22Rv1 (cell line): ENCODE data around the gene STK38L.

Experiments used
- H3K27ac ChIP-seq: fragments of 450-650 bp; 2 replicates; pipeline ENCODE4 v1.5.1; 2017
- CTCF ChIP-seq: fragments of 450-650 bp; IDR thresholded peaks from 2 replicates; pipeline ENCODE4 v1.5.1; 2017; ENCODE audit warnings: mild to moderate bottlenecking
- ZFX ChIP-seq: fragments of 450-650 bp; IDR thresholded peaks from 2 replicates; pipeline ENCODE4 v1.6.1; 2017; ENCODE audit warnings: antibody characterized with exemption, borderline replicate concordance

Gene STK38L

DNA sequence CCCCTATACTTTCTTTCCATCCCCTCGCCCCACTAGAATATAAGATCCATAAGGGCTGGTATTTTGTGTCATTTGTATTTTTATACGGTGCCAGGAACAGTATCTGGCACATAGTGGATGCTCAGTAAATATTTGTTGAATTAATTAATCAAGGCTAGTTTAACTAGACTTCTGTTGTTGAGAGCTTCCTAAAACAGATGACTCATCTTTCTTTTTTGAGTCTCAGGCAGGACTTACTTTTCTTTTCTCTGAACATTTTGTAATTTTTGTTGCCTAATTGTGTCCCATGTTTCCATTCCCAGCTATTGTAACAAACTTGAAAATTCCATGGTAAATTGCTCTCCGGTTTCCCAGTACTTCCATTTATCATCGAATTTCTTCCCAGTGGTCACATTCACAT, 16.7 kb downstream of the STK38L start:
- no peak for TF ChIP-seq CTCF
- TF ChIP-seq ZFX = no peak
- H3K27ac ChIP-seq = peak overlapping the region; percentile 46

GRCh38 chr12:27261866-27262265, 17.8 kb downstream of the STK38L start:
- no peak overlapping the region for H3K27ac ChIP-seq
- no peak for TF ChIP-seq ZFX
- no peak for TF ChIP-seq CTCF

DNA sequence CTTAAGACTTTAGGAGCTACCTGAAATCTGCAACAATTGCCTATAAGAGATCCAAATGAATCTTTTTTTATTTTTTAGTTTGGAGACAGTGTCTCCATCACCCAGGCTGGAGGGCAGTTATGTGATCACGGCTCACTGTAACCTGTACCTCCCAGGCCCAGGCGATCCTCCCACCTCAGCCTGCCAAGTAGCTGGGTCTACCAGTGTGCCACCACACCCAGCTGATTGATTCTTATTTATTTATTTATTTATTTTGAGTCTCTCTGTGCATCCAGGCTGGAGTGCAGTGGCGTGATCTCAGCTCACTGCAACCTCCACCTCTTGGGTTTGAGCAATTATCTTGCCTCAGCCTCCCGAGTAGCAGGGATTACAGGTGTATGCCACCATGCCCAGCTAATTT, 26.1 kb downstream of the STK38L start:
- H3K27ac ChIP-seq = no peak overlapping the region
- no peak for TF ChIP-seq CTCF
- no peak for TF ChIP-seq ZFX

- no peak for TF ChIP-seq ZFX
- no peak for TF ChIP-seq CTCF
- H3K27ac ChIP-seq = peak overlapping the region; percentile 77
Measured at GRCh38 chr12:27271206-27271605, 27.1 kb downstream of the STK38L start.

DNA sequence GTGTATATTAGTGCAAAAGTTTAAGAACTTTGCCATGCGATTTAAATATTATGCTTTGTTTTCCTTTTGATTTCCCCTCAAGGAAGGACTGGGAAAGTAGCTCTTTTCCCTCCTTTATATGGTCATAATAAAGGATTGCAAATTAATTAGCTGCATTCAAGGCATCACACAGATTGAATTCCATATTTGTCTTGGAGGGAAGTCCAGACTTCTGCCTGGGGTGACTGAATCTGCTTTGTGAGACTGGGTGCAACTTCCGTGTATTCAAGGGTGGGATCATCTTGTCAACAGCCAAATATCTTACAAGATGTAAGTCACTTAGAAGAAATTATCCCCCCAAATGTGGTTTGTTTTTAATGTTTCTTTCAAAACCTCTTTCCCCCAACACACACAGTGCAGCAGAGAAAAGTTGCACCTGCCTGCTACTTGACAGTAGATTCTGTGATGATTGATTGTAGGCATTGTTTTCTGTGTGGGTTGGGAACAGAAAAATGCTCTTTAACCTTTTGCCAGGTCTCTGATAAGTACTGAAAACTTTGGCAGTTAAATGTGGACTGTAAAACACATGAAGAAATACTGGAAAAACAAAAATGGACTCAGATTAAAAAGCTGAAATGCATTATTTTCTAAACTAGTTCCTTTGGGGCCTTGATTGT, 28.4 kb downstream of the STK38L start:
- H3K27ac ChIP-seq = peak overlapping the region; percentile 77

GRCh38 chr12:27273114-27273513, 29.0 kb downstream of the STK38L start:
- H3K27ac ChIP-seq = peak overlapping the region; percentile 77
- TF ChIP-seq CTCF = no peak
- no peak for TF ChIP-seq ZFX

More for the DNA sequence above, 28.4 kb downstream of the STK38L start:
- TF ChIP-seq ZFX = no peak
- no peak for TF ChIP-seq CTCF

- no peak for TF ChIP-seq CTCF
- TF ChIP-seq ZFX = no peak
- no peak overlapping the region for H3K27ac ChIP-seq
Measured at GRCh38 chr12:27274706-27275105, 30.6 kb downstream of the STK38L start.
